Mesenchymal stem cell (in vitro differentiated cells and primary cell): Measurements from ENCODE around the gene ESPN. TPM values are rescaled to one million over a fixed set of nuclear protein-coding genes. Genes with fewer than 3 reads are reported as not detected.

Experiments used
- DNase-seq: peaks from one replicate; pipeline ENCODE4 v3.0.0-alpha.2; 2013
- H2AFZ ChIP-seq: one replicate; pipeline ENCODE4 v1.6.1; 2013; ENCODE audit warnings: low read depth, mild to moderate bottlenecking, control low read depth, inconsistent platforms, low read length, moderate library complexity
- H2AK5ac ChIP-seq: 2 replicates; pipeline ENCODE4 v1.6.1; 2013; ENCODE audit warnings: low read length, moderate library complexity, mild to moderate bottlenecking, inconsistent platforms; ENCODE audit not compliant: severe bottlenecking
- H2BK120ac ChIP-seq: one replicate; pipeline ENCODE4 v1.6.1; 2013; ENCODE audit warnings: low read depth, mild to moderate bottlenecking, inconsistent platforms, low read length, moderate library complexity
- H2BK12ac ChIP-seq, 2 experiments: one replicate each; pipeline ENCODE4 v1.6.1; 2013; ENCODE audit warnings: inconsistent platforms in 2 of 2, low read length in 2 of 2, mild to moderate bottlenecking in 2 of 2, moderate library complexity in 2 of 2, control low read depth in 1 of 2
- H2BK15ac ChIP-seq: one replicate; pipeline ENCODE4 v1.6.1; 2013; ENCODE audit warnings: mild to moderate bottlenecking, low read depth, inconsistent platforms; ENCODE audit not compliant: poor library complexity, severe bottlenecking
- H2BK5ac ChIP-seq: 2 replicates; pipeline ENCODE4 v1.6.1; 2013; ENCODE audit warnings: low read depth, mild to moderate bottlenecking, low read length, control low read depth, inconsistent platforms; ENCODE audit not compliant: poor library complexity, severe bottlenecking
- H3K14ac ChIP-seq, 2 experiments: one replicate each; pipeline ENCODE4 v1.6.1; 2013; ENCODE audit warnings: inconsistent platforms in 2 of 2, low read length in 2 of 2, control low read depth in 1 of 2, mild to moderate bottlenecking in 1 of 2, moderate library complexity in 1 of 2
- H3K18ac ChIP-seq, 2 experiments: one replicate each; pipeline ENCODE4 v1.6.1; 2013; ENCODE audit warnings: inconsistent platforms in 2 of 2, low read length in 2 of 2, control low read depth in 1 of 2, low read depth in 1 of 2, mild to moderate bottlenecking in 1 of 2
- H3K23ac ChIP-seq, 2 experiments: one replicate each; pipeline ENCODE4 v1.6.1; 2013; ENCODE audit warnings: inconsistent platforms in 2 of 2, low read length in 2 of 2, mild to moderate bottlenecking in 2 of 2, moderate library complexity in 2 of 2, control low read depth in 1 of 2
- H3K27ac ChIP-seq: 2 replicates; pipeline ENCODE4 v1.5.1; 2013; ENCODE audit warnings: mild to moderate bottlenecking, moderate library complexity, low read length, control low read depth, inconsistent platforms; ENCODE audit not compliant: poor library complexity, severe bottlenecking
- H3K27me3 ChIP-seq, 2 experiments: 2 replicates each; pipeline versions ENCODE4 v1.6.1 to v1.7.0; 2013; ENCODE audit warnings: low read length in 2 of 2, mild to moderate bottlenecking in 2 of 2, moderate library complexity in 2 of 2, control low read depth in 1 of 2, inconsistent platforms in 1 of 2; ENCODE audit not compliant: control insufficient read depth in 1 of 2, insufficient read depth in 1 of 2
- H3K36me3 ChIP-seq, 2 experiments: 2 replicates each; pipeline versions ENCODE4 v1.6.1 to v1.7.0; 2013; ENCODE audit warnings: low read length in 2 of 2, control low read depth in 1 of 2, inconsistent platforms in 1 of 2, low read depth in 1 of 2, mild to moderate bottlenecking in 1 of 2; ENCODE audit not compliant: insufficient read depth in 2 of 2, control insufficient read depth in 1 of 2
- H3K4ac ChIP-seq, 2 experiments: one replicate each; pipeline ENCODE4 v1.6.1; 2013; ENCODE audit warnings: inconsistent platforms in 2 of 2, low read length in 2 of 2, mild to moderate bottlenecking in 2 of 2, moderate library complexity in 2 of 2, control low read depth in 1 of 2, low read depth in 1 of 2
- H3K4me1 ChIP-seq: 2 replicates; pipeline ENCODE4 v1.6.1; 2013; ENCODE audit warnings: low read depth, low read length, control low read depth; ENCODE audit not compliant: control insufficient read depth, insufficient read depth
- H3K4me2 ChIP-seq: 2 replicates; pipeline ENCODE4 v1.6.1; 2013; ENCODE audit warnings: low read length, mild to moderate bottlenecking, inconsistent platforms; ENCODE audit not compliant: poor library complexity, severe bottlenecking
- H3K4me3 ChIP-seq, 2 experiments: 2 replicates each; pipeline versions ENCODE4 v1.5.1 to v1.7.0; 2013; ENCODE audit warnings: low read length in 2 of 2, mild to moderate bottlenecking in 2 of 2, control low read depth in 1 of 2, low read depth in 1 of 2; ENCODE audit not compliant: insufficient read depth in 1 of 2
- H3K79me1 ChIP-seq: replicated peaks from 2 replicates; pipeline ENCODE4 v1.6.1; 2013; ENCODE audit warnings: mild to moderate bottlenecking, control low read depth, low read length, inconsistent platforms; ENCODE audit not compliant: poor library complexity, severe bottlenecking
- H3K9ac ChIP-seq: 2 replicates; pipeline ENCODE4 v1.7.0; 2013; ENCODE audit warnings: mild to moderate bottlenecking, low read length, moderate library complexity
- H3K9me3 ChIP-seq: 2 replicates; pipeline ENCODE4 v1.7.0; 2013; ENCODE audit warnings: mild to moderate bottlenecking, low read length; ENCODE audit not compliant: control insufficient read depth
- H4K8ac ChIP-seq: one replicate; pipeline ENCODE4 v1.6.1; 2013; ENCODE audit warnings: inconsistent platforms, mild to moderate bottlenecking, low read length, moderate library complexity
- H4K91ac ChIP-seq: one replicate; pipeline ENCODE4 v1.6.1; 2013; ENCODE audit warnings: mild to moderate bottlenecking, low read length, inconsistent platforms
- WGBS: methylation state at CpG from one replicate; pipeline ENCODE4 v1.1.7; 2013; ENCODE audit warnings: mixed read lengths; 5-methylcytosine and 5-hydroxymethylcytosine counted together
- polyA plus RNA-seq, 2 experiments: library from polyadenylated mRNA; stranded (reverse); fragments of 200-250 nt; gene quantifications; one replicate each; pipeline ENCODE4 v1.2.3, GENCODE V29; 2013

Gene ESPN
- 0.06 TPM for polyA plus RNA-seq (2013, experiment 1 of 2)
- not detected for polyA plus RNA-seq (2013, experiment 2 of 2)

- Histone ChIP-seq H3K4me2 (no peak within 1 kb of the TSS), H2AK5ac (no peak within 1 kb of the TSS), H3K9me3 (no peaks in the 10 kb centered on the region), H2BK5ac (no peak within 1 kb of the TSS), H3K36me3 (peaks cover 0 to 3% of the 10 kb centered on the region in 2 experiments), H3K4ac (no peak within 1 kb of the TSS), H2AFZ (no peak within 1 kb of the TSS), H2BK15ac (no peak within 1 kb of the TSS), H3K79me1 (no peaks in the 10 kb centered on the region), H3K27ac (no peak within 1 kb of the TSS), H4K91ac (peak within 1 kb of the TSS; percentile 5), H3K4me1 (peaks cover 35% of the 10 kb centered on the region), H2BK12ac (peak within 1 kb of the TSS in 1 of 2 experiments; percentile 19), H3K9ac (no peak within 1 kb of the TSS), H3K4me3 (peak within 1 kb of the TSS in 1 of 2 experiments; percentile 35), H4K8ac (no peak within 1 kb of the TSS), H3K14ac (no peak within 1 kb of the TSS), H2BK120ac (no peak within 1 kb of the TSS), H3K27me3 (peaks cover 81 to 88% of the 10 kb centered on the region in 2 experiments), H3K18ac (peak within 1 kb of the TSS in 1 of 2 experiments; percentile 70), H3K23ac (peak within 1 kb of the TSS in 1 of 2 experiments; percentile 79)
- DNase-seq = no peak
- WGBS = 14% methylated on average over 82 of the region's 99 CpGs
These were observed at the start of gene ESPN for GRCh38 chr1:6424619-6425593. TSS of gene ESPN (plus strand) at chr1:6424776. CDS start at chr1:6424956, 180 bp downstream.

- WGBS = 82% methylated on average over 11 of the region's 12 CpGs
- Histone ChIP-seq H3K4me1 (peaks cover 5% of the 10 kb centered on the region), H2BK120ac (no peak overlapping the region), H3K36me3 (no peaks in the 10 kb centered on the region), H4K8ac (no peak overlapping the region), H2AK5ac (no peak overlapping the region), H3K79me1 (peaks cover 29% of the 10 kb centered on the region), H3K27ac (no peak overlapping the region), H3K23ac (no peak overlapping the region), H3K4me3 (no peak overlapping the region), H3K9ac (no peak overlapping the region), H3K27me3 (no peaks in the 10 kb centered on the region), H2BK12ac (no peak overlapping the region), H3K18ac (no peak overlapping the region), H3K4me2 (no peak overlapping the region), H3K9me3 (no peaks in the 10 kb centered on the region), H2AFZ (no peak overlapping the region), H2BK5ac (no peak overlapping the region), H2BK15ac (no peak overlapping the region), H4K91ac (no peak overlapping the region), H3K14ac (no peak overlapping the region), H3K4ac (no peak overlapping the region)
- DNase-seq = no peak
These were observed 46.4 kb upstream of the ESPN start for GRCh38 chr1:6378096-6378746.

- Histone ChIP-seq H4K8ac (no peak overlapping the region), H2BK15ac (no peak overlapping the region), H3K79me1 (peaks cover 28% of the 10 kb centered on the region), H2BK12ac (no peak overlapping the region), H2AK5ac (no peak overlapping the region), H3K4ac (no peak overlapping the region), H3K27ac (no peak overlapping the region), H2AFZ (no peak overlapping the region), H3K14ac (no peak overlapping the region), H3K18ac (no peak overlapping the region), H4K91ac (no peak overlapping the region), H3K9ac (no peak overlapping the region), H3K23ac (no peak overlapping the region), H3K36me3 (no peaks in the 10 kb centered on the region), H3K27me3 (no peaks in the 10 kb centered on the region), H3K4me1 (peaks cover 7% of the 10 kb centered on the region), H2BK120ac (no peak overlapping the region), H3K9me3 (no peaks in the 10 kb centered on the region), H3K4me3 (no peak overlapping the region), H3K4me2 (no peak overlapping the region), H2BK5ac (no peak overlapping the region)
- no peak for DNase-seq
- WGBS = 96% methylated on average over 7 of the region's 7 CpGs
These were observed 44.5 kb upstream of the ESPN start for GRCh38 chr1:6380037-6380436.

- H3K18ac ChIP-seq = no peak overlapping the region
These were observed 40.4 kb upstream of the ESPN start for GRCh38 chr1:6384135-6384534.

More at GRCh38 chr1:6384135-6384534, 40.4 kb upstream of the ESPN start:
- H4K8ac ChIP-seq = no peak overlapping the region
- no peak overlapping the region for H3K4me2 ChIP-seq
- 100% methylated on average over 1 of the region's 1 CpG for WGBS
- no peak overlapping the region for H2BK5ac ChIP-seq
- H3K4me3 ChIP-seq = no peak overlapping the region
- H3K23ac ChIP-seq = no peak overlapping the region
- H3K27me3 ChIP-seq = no peaks in the 10 kb centered on the region
- no peak overlapping the region for H3K14ac ChIP-seq
- H3K36me3 ChIP-seq = no peaks in the 10 kb centered on the region
- H3K4ac ChIP-seq = no peak overlapping the region
- no peak overlapping the region for H2BK15ac ChIP-seq
- H3K27ac ChIP-seq = no peak overlapping the region
- no peak overlapping the region for H2AFZ ChIP-seq
- no peak for DNase-seq
- H3K9ac ChIP-seq = no peak overlapping the region
- no peaks in the 10 kb centered on the region for H3K9me3 ChIP-seq
- H3K79me1 ChIP-seq = peaks cover 29% of the 10 kb centered on the region
- peaks cover 18% of the 10 kb centered on the region for H3K4me1 ChIP-seq
- H2BK120ac ChIP-seq = no peak overlapping the region
- H2AK5ac ChIP-seq = no peak overlapping the region
- H2BK12ac ChIP-seq = no peak overlapping the region
- no peak overlapping the region for H4K91ac ChIP-seq
